Stimulated activated CD4-positive, alpha-beta T cell treated with anti-CD3 and anti-CD28 coated beads, Interleukin-4, amount 100 ng/mL, for 1 hour (primary cell): ENCODE data around the gene TPH2.

Source experiments
- DNase-seq: peaks from one replicate; pipeline ENCODE4 v3.0.0-alpha.2; 2020

TPH2 gene

DNA sequence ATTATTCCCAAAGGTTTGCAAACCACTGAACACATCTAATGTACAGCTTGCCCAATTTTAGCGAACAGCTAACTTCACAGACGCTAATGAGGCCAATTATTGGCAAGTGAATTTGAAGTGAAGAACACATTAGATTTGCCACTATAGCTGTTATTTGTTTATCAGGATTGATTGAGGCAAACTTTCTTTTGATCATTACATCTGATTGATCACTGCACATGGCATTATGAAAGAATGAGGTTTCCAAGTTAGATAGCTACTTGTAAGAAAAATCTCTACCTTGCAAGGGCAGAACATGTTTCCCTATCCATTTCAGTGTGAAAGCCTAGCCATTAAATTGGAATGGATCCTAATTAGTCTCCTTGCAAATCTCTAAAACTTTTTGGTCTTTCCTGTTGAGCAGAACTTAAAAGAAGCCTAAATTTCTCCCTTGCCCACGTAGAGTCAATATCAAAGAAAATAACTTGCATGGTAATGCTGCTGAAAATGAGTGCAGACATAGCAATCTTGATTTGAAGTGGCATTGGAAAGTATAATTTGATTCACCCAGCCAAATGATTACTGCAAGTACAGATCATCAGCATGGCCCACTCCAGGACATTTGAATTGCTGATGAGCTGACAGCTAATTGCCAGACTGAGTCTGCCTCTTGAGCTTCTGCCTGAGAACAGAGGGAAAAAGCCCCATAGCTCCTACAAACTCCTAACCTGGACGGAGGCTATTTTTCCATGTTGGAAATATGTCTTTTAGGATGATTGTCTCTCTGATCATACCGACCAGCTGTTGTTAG, 98.6 kb downstream of the TPH2 start:
- no peak for DNase-seq

DNA sequence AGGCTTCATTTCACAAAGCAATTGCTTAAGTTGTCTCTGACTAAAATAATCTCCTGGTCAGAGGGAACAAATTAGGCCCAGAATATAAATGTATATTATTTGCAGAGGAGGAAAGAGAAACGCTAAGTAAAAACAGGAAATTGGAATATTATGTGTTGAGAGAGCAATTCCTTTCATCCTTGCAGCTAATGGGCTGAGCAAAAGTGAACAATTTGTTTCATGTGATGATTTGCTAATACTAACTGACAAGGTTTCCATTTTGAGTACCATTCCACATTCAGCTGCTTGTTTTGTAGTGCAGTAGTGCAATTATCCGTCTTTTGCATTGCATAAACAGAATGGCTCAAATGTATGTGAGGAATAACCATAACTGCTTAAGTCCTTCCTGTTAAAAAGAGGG, 103.2 kb downstream of the TPH2 start:
- DNase-seq: no peak

DNA sequence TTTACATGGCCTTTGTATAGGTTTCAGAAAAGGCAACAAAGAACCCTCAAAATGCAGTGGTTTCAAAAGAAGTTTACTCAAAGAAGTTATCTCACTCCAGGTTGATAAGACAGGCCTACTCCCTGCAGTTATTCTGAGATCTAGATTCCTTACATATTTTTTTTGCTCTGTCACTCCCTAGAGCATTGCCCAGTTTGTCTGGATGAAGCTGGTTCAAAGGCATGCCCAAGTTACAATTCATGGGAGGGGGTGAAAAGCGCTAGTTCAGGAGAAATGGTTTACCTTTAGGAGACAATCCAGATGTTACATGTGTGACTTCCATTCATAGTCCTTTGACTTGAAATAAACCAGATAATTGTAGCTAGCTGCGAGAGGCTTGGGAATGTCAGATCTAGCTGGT, 115.0 kb downstream of the TPH2 start:
- no peak for DNase-seq

DNA sequence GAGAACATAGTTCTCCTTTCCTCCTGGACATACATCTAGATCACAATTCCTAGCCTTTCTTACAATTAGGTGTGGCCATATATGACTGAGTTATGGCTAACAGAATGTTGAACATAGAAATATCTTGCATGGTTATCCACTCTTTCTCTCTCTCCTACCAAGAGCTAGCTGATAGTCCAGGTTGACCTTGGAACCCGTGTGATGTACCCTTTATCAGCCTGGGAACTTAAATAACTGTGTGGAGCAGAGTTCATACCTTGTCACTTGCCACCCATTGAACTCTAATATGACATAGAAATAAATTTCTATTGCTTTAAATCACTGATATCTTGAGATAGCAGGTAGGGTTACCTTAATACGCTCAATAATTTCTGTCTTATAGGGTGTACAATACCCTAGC, 115.9 kb downstream of the TPH2 start:
- no peak for DNase-seq

DNA sequence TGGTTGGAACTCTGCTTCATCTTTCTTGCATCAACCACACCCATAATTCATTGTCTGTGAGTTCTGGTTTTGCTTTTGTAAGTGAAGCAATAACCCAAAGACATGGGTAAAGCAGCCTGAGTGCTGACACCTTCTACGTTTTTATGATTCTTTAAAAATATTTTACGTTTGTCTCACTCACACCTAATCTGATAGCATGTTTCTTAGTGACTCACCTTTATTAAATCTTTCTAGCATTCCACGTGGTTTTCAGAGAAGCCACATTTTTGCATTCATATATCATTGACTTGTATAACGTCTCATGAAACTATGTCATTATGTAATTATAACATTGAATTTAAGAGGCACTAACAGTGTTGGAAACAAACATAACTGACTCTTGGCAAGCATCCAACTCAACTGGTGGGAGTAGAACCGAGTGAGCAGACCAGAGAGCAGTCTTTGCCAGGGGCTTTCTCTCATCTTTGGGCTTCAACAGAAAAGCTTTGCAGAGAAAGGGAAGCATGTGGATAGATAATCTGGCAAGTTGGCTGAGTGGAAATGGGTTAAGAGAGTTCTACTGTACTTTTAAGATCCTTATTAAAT, 118.8 kb downstream of the TPH2 start:
- no peak for DNase-seq

DNA sequence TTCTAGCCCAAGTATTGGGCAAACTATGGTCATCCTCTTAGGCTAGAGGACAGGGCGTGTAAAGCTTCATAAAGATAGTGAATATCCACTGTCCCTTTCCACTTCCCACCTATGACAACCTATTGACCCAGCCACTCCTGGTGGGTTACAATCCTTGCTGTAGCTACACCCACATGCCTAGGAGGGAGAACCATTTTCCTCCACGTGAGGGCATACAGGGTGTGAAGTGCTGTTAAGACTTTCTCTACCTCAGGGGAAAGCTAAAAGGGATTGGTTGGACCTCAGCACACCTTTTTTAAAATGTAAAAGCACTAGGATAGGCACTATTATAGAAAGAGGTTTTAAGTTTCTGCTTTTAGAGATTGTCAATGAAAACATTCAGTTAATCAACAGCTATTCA, 124.4 kb downstream of the TPH2 start:
- no peak for DNase-seq

DNA sequence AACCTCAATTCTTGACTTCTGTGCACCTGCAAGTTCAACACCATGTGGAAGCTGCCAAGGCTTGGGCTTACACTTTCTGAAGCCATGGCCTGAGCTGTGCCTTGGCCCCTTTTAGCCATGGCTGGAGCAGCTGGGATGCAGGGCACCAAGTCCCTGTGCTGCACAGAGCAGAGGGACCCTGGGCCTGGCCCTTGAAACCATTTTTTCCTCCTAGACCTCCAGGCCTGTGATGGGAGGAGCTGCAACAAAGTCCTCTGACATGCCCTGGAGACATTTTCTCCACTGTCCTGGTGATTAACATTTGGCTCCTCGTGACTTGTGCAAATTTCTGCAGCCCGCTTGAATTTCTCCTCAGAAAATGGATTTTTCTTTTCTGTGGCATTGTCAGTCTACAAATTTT, 132.4 kb downstream of the TPH2 start:
- DNase-seq: no peak

DNA sequence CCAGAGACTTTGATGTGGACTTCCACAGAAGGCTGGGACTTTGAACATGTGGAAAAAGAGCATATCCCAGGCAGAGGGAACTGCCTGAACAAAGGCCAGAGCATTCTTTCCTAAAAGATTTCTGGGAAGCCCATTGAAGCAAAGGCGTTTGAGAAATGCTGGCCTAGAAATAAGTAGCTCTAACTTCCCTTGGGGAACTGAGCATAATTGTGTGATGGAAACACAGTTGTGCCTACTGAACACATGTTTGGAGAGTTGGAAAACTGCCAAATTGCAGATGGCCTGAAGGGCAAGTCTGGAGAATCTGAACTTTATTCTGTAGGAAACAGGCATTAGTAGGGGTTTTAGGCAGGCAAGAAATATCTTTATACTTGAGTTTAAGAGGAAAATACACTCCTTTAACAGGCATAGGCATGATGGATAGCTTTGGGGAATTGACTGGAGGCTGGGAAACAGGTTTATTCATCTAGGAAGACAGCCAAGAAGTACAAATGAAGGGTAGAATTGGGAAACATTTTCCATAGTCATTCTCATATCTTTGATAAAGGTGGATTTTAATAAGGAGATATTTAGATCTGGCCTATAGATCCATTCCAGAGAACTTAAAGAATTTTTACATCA, 134.1 kb downstream of the TPH2 start:
- DNase-seq: no peak

DNA sequence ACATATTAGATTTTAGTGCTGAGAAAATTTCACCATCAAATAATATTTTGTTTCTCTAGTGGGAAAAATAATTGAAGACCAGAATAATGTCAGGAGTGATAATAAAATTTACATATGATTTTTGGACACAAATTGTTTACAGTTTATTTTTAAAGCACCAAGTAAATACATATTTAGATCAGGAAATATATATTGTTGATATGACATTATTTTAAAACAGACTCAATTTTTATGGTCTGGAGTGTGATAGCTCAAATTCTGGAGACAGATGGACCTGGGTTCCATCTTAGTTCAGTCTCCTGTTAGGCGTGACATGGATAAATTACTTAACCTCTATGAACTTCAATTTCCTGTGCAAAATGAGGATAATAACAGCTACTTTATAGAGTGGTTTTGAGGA, 135.4 kb downstream of the TPH2 start:
- no peak for DNase-seq

DNA sequence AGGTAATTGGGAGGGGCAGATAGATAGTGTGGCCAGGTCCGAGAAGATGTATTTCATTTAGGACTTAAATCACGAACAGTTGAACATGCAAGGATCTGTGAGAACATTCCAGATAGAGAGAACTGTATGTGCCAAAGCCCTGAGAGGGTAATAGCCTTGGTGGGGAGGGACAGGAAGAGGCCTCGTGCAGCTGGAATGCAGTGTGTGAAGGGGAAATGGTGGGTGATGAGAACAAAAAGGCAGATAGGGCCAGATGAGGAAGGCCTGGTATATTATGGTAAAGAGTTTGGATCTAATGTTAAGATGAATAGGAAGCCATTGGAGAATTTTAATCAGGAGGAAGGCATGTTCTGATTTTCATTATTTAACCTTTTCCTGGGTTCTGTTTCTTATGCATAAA, 136.3 kb downstream of the TPH2 start:
- DNase-seq: no peak

DNA sequence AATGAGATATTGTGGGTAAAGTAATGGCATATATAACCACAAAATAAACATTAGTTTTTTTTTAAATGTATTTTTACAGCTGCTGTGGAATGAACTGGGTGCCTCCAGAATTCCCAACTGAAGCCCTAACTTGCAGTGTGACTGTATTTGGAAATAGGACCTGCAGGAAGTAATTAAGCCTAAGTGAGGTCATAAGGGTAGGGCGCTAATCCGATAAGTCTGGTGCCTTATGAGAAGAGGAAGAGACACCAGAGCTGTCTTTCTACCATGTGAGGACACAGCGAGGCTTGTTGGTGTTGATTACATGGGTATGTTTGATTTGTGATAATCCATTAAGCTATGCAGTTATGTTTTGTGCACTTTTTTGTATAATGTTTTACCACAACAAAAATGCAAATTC, 136.8 kb downstream of the TPH2 start:
- no peak for DNase-seq

DNA sequence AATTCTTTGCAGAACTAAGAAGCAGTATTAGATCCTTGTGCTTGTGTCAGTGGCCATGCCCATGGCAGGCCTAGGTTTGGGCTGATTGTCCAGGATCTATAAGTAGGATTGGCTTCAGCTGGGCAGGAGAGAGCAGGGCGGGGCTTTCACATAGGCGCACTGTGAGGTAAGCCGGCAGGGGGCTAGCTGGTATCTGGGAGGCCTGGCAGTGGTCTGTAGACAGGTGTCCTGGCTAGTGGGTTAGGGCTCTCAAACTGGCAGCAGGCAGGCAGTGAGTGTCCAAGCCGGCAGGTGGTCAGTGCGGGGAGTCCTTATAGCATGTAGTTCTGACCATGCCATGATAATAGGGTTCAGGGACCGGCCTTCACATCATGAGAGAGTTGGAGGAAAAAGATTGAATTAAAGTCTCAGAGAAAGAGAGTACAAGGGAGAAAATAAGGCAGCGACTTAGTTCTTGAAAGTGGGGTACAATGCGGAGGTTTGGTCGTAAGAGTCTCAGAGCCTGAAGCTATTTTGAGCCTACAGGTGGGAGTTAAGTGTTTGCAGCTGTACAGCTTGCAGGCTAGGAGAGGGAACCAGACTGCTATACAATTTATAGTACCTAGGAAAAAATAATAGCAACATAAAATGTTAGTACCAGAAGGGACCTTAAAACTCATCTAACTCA, 137.4 kb downstream of the TPH2 start:
- DNase-seq: no peak

DNA sequence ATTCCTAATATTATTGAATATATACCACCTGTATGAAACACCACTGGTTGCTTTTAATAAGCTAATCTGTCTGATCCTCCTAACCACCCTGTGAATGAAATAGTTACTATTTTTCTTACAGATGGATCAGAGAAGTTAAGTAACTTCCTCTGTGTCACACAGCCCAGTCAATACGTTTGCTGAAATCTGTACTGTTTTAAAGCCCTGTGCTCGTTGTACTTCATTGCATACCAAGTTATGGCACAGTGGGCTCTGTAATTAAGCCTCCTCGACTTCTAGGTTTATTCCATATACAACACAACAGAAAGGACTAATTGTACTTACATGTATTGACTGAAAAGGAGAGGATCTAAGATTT, 137.9 kb downstream of the TPH2 start:
- DNase-seq: no peak

DNA sequence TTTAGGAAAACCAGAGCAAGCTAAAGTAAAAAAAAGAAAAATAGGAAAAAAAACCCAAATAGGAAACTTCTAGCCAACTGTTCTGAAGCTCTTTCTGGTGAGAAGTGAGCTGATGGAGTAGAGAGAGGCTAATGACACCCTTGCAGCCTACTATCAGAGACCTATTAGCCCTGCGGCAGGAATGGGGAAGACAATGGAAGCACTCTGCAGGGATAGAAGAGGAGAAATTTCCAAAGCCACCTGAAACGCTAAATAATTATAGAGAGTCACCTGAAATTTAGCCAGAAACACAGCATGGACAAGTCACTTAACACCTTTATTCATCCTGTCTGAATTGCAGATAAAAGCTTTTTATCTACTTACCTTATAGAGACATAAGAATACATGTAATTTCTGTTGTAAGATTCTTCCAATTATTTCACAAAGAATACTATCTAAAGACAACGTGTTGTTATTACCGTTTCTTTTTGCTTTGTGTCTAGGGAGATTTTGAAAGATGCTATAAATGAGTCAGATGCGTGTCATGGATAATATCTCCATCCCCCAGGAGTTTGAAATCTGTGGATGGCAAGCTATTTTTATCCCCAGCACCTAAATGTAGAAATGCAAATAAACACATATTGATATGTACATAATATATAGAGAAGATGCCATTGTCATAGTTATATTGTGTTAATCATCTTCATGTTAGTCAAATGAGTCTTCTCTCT, 138.6 kb downstream of the TPH2 start:
- DNase-seq: no peak

DNA sequence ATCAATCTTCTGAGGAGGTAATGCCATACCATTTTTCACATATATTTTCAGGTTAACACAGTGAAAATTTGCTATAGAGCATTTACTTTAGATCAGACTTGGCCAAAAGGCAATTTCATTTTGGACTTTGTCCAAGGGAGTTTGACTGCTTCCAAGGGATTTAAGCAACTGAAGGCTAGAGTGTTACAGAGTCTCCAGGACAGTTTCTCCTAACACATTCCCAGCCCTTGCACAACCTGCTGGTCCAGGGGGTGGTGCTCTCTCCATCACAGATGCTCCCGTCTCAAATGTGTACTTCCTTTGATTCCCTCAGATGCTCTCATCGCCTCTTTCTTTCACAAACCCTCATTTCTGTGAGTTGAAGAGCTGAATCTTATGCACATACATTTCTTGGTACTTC, 143.1 kb downstream of the TPH2 start:
- no peak for DNase-seq
